Measurements from ENCODE around the gene BIRC6. TPM values are rescaled to one million over a fixed set of nuclear protein-coding genes. Genes with fewer than 3 reads are reported as not detected.

Gene BIRC6
- total and polyA plus RNA-seq, 2 of the 8 experiments (the other 6 are each of a cell fraction or from before 2014, with no cell fraction given): 32.5 to 69.5 TPM

GRCh38 chr2:32534831-32535230, 178.0 kb downstream of the BIRC6 start (continued):
- TF ChIP-seq, protein P1, sequence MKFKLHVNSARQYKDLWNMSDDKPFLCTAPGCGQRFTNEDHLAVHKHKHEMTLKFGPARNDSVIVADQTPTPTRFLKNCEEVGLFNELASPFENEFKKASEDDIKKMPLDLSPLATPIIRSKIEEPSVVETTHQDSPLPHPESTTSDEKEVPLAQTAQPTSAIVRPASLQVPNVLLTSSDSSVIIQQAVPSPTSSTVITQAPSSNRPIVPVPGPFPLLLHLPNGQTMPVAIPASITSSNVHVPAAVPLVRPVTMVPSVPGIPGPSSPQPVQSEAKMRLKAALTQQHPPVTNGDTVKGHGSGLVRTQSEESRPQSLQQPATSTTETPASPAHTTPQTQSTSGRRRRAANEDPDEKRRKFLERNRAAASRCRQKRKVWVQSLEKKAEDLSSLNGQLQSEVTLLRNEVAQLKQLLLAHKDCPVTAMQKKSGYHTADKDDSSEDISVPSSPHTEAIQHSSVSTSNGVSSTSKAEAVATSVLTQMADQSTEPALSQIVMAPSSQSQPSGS (IDR thresholded peaks at IDR 0.05; ENCODE audit: low read length): no peak
- TF ChIP-seq SRF (IDR thresholded peaks at IDR 0.05; ENCODE audit: low read depth, low read length): no peak
- TF ChIP-seq HDAC6 (IDR thresholded peaks at IDR 0.05; ENCODE audit: low read depth, low read length): no peak
- TF ChIP-seq RXRA (IDR thresholded peaks at IDR 0.05; ENCODE audit: insufficient read depth, low read depth, low read length): no peak
- TF ChIP-seq POLR2AphosphoS5 (IDR thresholded peaks at IDR 0.05; ENCODE audit: low read depth, low read length): no peak
- no peak for TF ChIP-seq CEBPB (IDR thresholded peaks at IDR 0.05; ENCODE audit: low read depth, low read length)

Measured in H1 (cell line).